Transverse colon (tissue), 3 donors: ENCODE data around the gene PAPSS1.

ENCODE experiments used
- POLR2A ChIP-seq: fragments of 450-650 bp; IDR thresholded peaks from one replicate; pipeline ENCODE4 v1.6.1; 2016; ENCODE audit warnings: antibody characterized with exemption, mild to moderate bottlenecking, moderate library complexity
- TF ChIP-seq, protein P1 (sequence below), 5 experiments: fragments of 200-600 bp in 3 of 5; fragments of 450-650 bp in 2 of 5; sonication (generic) in 3 of 5; IDR thresholded peaks; 1 replicate in 2 of 5; 2 replicates in 3 of 5; pipeline ENCODE4 v1.5.1; 2016 to 2017; ENCODE audit warnings: antibody characterized with exemption in 5 of 5, inconsistent platforms in 3 of 5, mild to moderate bottlenecking in 2 of 5, moderate library complexity in 1 of 5

DNA sequence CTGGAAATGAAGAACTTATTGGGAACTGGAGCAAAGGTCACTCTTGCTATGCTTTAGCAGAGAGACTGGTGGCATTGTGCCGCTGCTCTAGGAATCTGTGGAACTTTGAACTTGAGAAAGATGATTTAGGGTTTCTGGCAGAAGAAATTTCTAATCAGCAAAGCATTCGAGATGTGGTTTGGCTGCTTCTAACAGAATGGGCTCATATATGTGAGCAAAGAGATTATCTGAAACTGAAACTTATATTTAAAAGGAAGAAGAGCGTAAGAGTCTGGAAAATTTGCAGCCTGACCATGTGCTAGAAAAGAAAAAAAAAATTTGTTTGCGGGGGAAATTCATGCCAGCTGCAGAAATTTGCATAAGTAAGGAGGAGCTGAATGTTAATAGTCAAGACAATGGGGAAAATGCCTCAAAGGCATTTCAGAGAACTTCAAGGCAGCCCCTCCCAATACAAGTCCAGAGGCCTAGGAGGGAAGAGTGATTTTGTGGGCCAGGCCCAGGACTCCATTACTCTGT is 35.9 kb upstream of the PAPSS1 start:
- TF ChIP-seq, protein P1, sequence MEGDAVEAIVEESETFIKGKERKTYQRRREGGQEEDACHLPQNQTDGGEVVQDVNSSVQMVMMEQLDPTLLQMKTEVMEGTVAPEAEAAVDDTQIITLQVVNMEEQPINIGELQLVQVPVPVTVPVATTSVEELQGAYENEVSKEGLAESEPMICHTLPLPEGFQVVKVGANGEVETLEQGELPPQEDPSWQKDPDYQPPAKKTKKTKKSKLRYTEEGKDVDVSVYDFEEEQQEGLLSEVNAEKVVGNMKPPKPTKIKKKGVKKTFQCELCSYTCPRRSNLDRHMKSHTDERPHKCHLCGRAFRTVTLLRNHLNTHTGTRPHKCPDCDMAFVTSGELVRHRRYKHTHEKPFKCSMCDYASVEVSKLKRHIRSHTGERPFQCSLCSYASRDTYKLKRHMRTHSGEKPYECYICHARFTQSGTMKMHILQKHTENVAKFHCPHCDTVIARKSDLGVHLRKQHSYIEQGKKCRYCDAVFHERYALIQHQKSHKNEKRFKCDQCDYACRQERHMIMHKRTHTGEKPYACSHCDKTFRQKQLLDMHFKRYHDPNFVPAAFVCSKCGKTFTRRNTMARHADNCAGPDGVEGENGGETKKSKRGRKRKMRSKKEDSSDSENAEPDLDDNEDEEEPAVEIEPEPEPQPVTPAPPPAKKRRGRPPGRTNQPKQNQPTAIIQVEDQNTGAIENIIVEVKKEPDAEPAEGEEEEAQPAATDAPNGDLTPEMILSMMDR (IDR thresholded peaks at IDR 0.05), result no peak
- no peak for TF ChIP-seq POLR2A
